Mesendoderm (in vitro differentiated cells): ENCODE results near the gene HOXB7.

Experiments used
- DNase-seq: peaks from one replicate; pipeline ENCODE4 v3.0.0; 2013
- H2AK5ac ChIP-seq: 2 replicates; pipeline ENCODE4 v1.6.1; 2013; ENCODE audit warnings: low read length, inconsistent platforms
- H2BK120ac ChIP-seq: 2 replicates; pipeline ENCODE4 v1.6.1; 2013; ENCODE audit warnings: low read depth, mild to moderate bottlenecking, low read length, moderate library complexity, mixed read lengths
- H2BK15ac ChIP-seq: replicated peaks from 2 replicates; pipeline ENCODE4 v1.6.1; 2013; ENCODE audit warnings: low read depth, mild to moderate bottlenecking, moderate library complexity
- H2BK5ac ChIP-seq: 2 replicates; pipeline ENCODE4 v1.6.1; 2013; ENCODE audit warnings: low read length, inconsistent platforms
- H3K18ac ChIP-seq: 2 replicates; pipeline ENCODE4 v1.6.1; 2013; ENCODE audit warnings: mild to moderate bottlenecking, low read length, mixed read lengths
- H3K23ac ChIP-seq: one replicate; pipeline ENCODE4 v1.6.1; 2013; ENCODE audit warnings: low read length
- H3K27ac ChIP-seq: 2 replicates; pipeline ENCODE4 v1.5.1; 2013; ENCODE audit warnings: low read depth, mild to moderate bottlenecking, inconsistent platforms, low read length, moderate library complexity
- H3K27me3 ChIP-seq: 2 replicates; pipeline ENCODE4 v1.6.1; 2013; ENCODE audit warnings: low read length, control low read depth, mild to moderate bottlenecking, inconsistent platforms; ENCODE audit not compliant: insufficient read depth, poor library complexity
- H3K36me3 ChIP-seq: 2 replicates; pipeline ENCODE4 v1.6.1; 2013; ENCODE audit warnings: low read length, inconsistent platforms; ENCODE audit not compliant: control insufficient read depth, insufficient read depth
- H3K4ac ChIP-seq: one replicate; pipeline ENCODE4 v1.6.1; 2013; ENCODE audit warnings: low read depth, mild to moderate bottlenecking, low read length, moderate library complexity
- H3K4me1 ChIP-seq: 2 replicates; pipeline ENCODE4 v1.6.1; 2013; ENCODE audit warnings: low read depth, low read length, inconsistent platforms; ENCODE audit not compliant: control insufficient read depth
- H3K4me2 ChIP-seq: 2 replicates; pipeline ENCODE4 v1.6.1; 2013; ENCODE audit warnings: low read length
- H3K4me3 ChIP-seq: 2 replicates; pipeline ENCODE4 v1.5.1; 2013; ENCODE audit warnings: mild to moderate bottlenecking, low read length
- H3K56ac ChIP-seq: one replicate; pipeline ENCODE4 v1.6.1; 2013; ENCODE audit warnings: low read length
- H3K79me1 ChIP-seq: 2 replicates; pipeline ENCODE4 v1.6.1; 2013; ENCODE audit warnings: low read length, inconsistent platforms
- H3K79me2 ChIP-seq: 2 replicates; pipeline ENCODE4 v1.6.1; 2013; ENCODE audit warnings: mild to moderate bottlenecking, low read length; ENCODE audit not compliant: control insufficient read depth, insufficient read depth
- H3K9ac ChIP-seq: 2 replicates; pipeline ENCODE4 v1.6.1; 2013; ENCODE audit warnings: low read length, inconsistent platforms
- H4K5ac ChIP-seq: one replicate; pipeline ENCODE4 v1.6.1; 2013; ENCODE audit warnings: low read length
- H4K8ac ChIP-seq: one replicate; pipeline ENCODE4 v1.6.1; 2013; ENCODE audit warnings: low read depth, mild to moderate bottlenecking, control low read depth, low read length, moderate library complexity
- WGBS: extraction: QIAGEN DNeasy Blood & Tissue Kit; methylation state at CpG from one replicate; pipeline ENCODE4 v1.1.7; 2013; ENCODE audit warnings: low lambda C conversion rate, missing lambda C conversion rate; ENCODE audit not compliant: insufficient coverage; ENCODE audit errors: extremely low coverage; 5-methylcytosine and 5-hydroxymethylcytosine counted together

Gene HOXB7

DNA sequence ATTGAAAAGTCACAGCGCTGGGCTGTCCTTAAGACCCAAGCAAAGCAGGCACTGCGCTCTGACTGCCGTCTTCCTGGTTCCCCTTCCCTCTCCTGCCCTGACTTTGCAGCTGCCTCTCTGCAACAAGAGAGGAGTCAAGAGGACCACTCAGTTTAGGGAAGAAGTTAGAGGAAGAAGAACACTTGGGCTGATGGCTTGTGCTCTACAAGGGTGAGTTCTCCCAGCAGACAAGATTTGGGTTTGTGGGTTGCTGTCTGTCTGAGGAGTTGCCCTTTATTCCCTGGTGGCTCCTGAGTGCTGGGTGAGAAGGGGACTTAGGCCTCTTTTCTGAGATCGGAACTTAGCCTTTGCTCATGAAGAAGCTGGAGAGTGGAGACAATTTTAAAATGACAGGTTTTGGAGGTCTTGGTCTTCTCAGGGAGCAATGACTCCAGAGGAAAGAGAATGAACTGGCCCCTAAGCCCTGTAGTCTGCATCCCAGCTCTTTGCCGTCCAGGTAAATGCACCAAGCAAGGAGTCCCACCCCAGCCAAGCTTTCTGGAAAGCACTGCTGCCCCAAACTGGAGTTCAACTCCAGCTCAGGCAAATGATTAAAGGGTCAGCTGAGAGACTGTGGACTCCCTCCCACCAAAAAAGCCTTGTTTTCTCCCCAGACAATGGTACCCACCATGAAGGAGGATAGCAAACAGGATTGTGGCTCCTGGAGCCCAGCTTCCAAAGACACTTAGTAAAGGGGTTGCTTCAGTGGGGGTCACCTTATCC is 18.0 kb upstream of the HOXB7 start:
- H3K23ac ChIP-seq: no peak overlapping the region
- H2AK5ac ChIP-seq: no peak overlapping the region
- H2BK5ac ChIP-seq: no peak overlapping the region
- H2BK120ac ChIP-seq: no peak overlapping the region
- H3K27ac ChIP-seq: no peak overlapping the region
- peaks cover 82% of the 10 kb centered on the region for H3K27me3 ChIP-seq
- H3K4me2 ChIP-seq: no peak overlapping the region
- no peak overlapping the region for H2BK15ac ChIP-seq
- H3K4me1 ChIP-seq: no peaks in the 10 kb centered on the region
- H3K18ac ChIP-seq: no peak overlapping the region
- no peaks in the 10 kb centered on the region for H3K36me3 ChIP-seq
- H3K4ac ChIP-seq: no peak overlapping the region
- no peaks in the 10 kb centered on the region for H3K79me1 ChIP-seq
- no peaks in the 10 kb centered on the region for H3K79me2 ChIP-seq
- no peak overlapping the region for H3K9ac ChIP-seq
- no peak overlapping the region for H4K8ac ChIP-seq
- H3K56ac ChIP-seq: no peak overlapping the region
- WGBS: no CpG with 5 or more reads among the region's 5 CpGs
- no peak overlapping the region for H4K5ac ChIP-seq
- DNase-seq: peak; percentile 1
- no peak overlapping the region for H3K4me3 ChIP-seq

DNA sequence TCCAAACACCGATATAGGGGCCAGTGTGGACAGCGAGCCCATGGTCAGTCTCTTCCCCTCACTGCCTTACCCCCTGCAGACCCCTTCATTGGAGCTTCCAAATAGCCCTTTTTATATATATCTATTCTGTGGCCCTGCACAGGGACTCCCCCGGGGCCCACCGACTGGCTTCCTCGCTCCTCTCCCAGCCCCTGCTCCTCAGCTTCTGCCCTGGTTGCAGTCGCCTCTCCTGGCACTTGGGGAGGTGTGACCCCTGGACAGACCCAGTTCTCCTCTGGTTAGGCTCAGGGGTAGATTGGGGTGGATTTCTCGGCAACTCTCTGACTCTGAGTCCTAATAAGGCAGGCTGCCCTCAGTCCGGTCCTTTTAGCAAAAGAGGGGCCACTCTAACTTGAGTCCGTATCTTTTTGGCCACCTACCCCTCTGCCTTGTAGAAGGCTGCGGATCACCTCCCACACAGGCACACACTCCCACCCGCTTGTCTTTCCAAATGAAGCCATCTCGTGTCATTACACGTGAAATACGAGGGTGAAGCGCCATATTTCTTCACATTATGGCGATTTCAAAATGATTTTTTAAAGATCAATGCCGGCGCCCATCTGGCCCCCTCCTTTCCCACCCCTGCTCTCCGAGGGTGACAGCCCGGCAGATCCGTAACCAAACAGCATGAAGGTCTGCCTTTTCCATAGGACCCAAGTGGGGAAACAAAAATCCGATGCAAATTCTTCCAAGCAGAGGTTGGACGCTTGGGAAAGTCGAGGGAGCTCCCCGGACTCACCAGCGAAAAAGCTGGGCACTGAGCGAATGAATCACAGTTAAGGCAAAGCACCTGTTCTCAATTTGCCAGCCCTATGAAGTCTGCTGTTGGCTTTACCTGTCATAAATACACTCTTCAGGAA is 17.1 kb upstream of the HOXB7 start:
- no CpG with 5 or more reads among the region's 27 CpGs for WGBS

DNA sequence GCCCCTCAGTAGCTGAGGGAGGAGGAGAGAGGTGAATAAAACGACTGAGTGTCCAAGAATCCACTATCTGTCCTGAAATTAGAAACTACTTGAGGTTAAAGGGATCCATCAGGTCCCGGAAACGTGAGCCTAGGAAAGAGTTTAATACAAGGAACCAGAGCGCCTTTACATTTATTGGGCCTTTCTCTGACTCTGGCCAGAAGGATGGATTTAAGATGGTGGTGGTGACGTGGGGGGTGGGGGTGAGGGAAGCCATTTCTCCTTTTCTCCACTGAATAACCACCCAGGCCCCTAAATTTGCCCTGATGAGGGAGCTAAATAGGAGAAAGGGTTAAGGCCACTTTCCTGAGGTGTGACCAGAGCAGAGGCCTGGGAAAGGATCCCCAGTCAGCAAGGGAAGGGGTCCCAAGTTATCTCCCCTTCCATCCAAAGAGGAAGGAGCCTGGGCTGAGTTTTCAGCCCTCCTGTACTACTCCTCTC is 16.3 kb upstream of the HOXB7 start:
- Histone ChIP-seq H3K79me1 (no peaks in the 10 kb centered on the region), H3K4me2 (no peak overlapping the region), H3K9ac (no peak overlapping the region), H3K27ac (no peak overlapping the region), H3K4me3 (no peak overlapping the region), H2BK15ac (no peak overlapping the region), H3K79me2 (no peaks in the 10 kb centered on the region), H2AK5ac (no peak overlapping the region), H3K27me3 (peaks cover 82% of the 10 kb centered on the region), H2BK120ac (no peak overlapping the region), H3K56ac (no peak overlapping the region), H3K4me1 (no peaks in the 10 kb centered on the region), H2BK5ac (no peak overlapping the region), H3K23ac (no peak overlapping the region), H4K5ac (no peak overlapping the region), H3K36me3 (no peaks in the 10 kb centered on the region), H3K18ac (no peak overlapping the region), H3K4ac (no peak overlapping the region), H4K8ac (no peak overlapping the region)
- no peak for DNase-seq
- WGBS: no CpG with 5 or more reads among the region's 5 CpGs

More for the DNA sequence above, 17.1 kb upstream of the HOXB7 start:
- no peak overlapping the region for H3K4me3 ChIP-seq
- DNase-seq: no peak
- peaks cover 82% of the 10 kb centered on the region for H3K27me3 ChIP-seq
- H3K56ac ChIP-seq: peak overlapping the region; percentile 43
- no peak overlapping the region for H4K5ac ChIP-seq
- H4K8ac ChIP-seq: no peak overlapping the region
- no peak overlapping the region for H2BK120ac ChIP-seq
- H3K36me3 ChIP-seq: no peaks in the 10 kb centered on the region
- H3K23ac ChIP-seq: no peak overlapping the region
- no peaks in the 10 kb centered on the region for H3K4me1 ChIP-seq
- H3K4ac ChIP-seq: no peak overlapping the region
- H2BK15ac ChIP-seq: no peak overlapping the region
- no peaks in the 10 kb centered on the region for H3K79me2 ChIP-seq
- H3K27ac ChIP-seq: no peak overlapping the region
- no peak overlapping the region for H2AK5ac ChIP-seq
- no peak overlapping the region for H3K9ac ChIP-seq
- H3K79me1 ChIP-seq: no peaks in the 10 kb centered on the region
- no peak overlapping the region for H3K18ac ChIP-seq
- H2BK5ac ChIP-seq: no peak overlapping the region
- H3K4me2 ChIP-seq: no peak overlapping the region

DNA sequence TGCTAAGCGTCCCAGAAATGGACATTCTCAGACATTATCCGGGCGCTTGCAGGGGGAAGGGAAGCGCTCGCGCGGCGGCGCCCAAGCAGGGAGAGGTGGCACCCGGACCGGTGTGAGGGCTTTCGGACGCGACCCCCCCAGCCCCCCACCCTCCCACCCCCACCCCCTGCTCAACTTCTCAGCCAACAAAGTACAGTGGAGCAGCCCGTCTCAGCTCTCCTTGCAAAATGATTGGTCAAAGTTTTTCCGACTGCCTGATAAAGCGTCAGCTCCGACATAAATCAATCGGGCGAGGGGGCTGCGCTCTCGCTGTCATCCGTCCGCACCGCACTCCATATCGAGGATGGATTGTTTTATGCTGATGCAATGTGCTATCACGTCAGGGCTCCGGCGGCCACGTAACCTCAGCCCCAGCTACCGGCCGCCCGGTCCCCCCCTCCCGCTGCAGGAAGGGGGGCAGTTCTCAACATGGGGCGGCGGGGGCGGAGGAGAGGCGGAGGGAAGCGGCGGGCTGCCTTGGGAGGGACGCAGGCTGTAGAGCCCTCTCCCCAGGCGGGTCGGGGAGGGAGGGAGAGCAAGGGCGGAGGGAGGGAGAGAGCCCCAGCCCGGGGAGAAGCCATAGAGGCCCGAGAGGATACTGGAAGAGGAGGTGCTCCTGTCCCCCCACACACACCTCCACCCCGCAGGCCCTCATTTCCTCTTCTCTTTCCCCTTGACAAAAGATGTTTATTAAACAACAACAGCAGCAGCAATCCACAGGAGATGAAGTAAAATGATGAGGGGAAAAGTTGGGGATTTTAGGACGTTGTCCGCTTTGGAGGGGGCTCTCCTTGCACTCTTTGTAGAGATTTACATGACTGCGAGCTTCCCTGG is 15.7 kb upstream of the HOXB7 start, which contains the start of gene HOXB9:
TSS of gene HOXB9 (minus strand) at position 114 of the 873 bp plus-strand sequence. CDS start at position 25, 89 bp downstream.
- peak within 1 kb of the TSS; percentile 49 for H3K23ac ChIP-seq
- H3K79me1 ChIP-seq: no peaks in the 10 kb centered on the region
- peaks cover 82% of the 10 kb centered on the region for H3K27me3 ChIP-seq
- H3K4me1 ChIP-seq: no peaks in the 10 kb centered on the region
- no peak within 1 kb of the TSS for H3K4ac ChIP-seq
- peak within 1 kb of the TSS; percentile 83 for H3K4me2 ChIP-seq
- H2BK5ac ChIP-seq: no peak within 1 kb of the TSS
- peak within 1 kb of the TSS; percentile 10 for H3K4me3 ChIP-seq
- H4K8ac ChIP-seq: no peak within 1 kb of the TSS
- no peak for DNase-seq
- no peak within 1 kb of the TSS for H4K5ac ChIP-seq
- H3K56ac ChIP-seq: peak within 1 kb of the TSS; percentile 74
- H3K18ac ChIP-seq: peak within 1 kb of the TSS; percentile 81
- no peak within 1 kb of the TSS for H2AK5ac ChIP-seq
- peak within 1 kb of the TSS; percentile 31 for H2BK120ac ChIP-seq
- H2BK15ac ChIP-seq: peak within 1 kb of the TSS; percentile 39
- H3K27ac ChIP-seq: no peak within 1 kb of the TSS
- H3K9ac ChIP-seq: peak within 1 kb of the TSS; percentile 51
- no peaks in the 10 kb centered on the region for H3K79me2 ChIP-seq
- no CpG with 5 or more reads among the region's 50 CpGs for WGBS
- no peaks in the 10 kb centered on the region for H3K36me3 ChIP-seq

DNA sequence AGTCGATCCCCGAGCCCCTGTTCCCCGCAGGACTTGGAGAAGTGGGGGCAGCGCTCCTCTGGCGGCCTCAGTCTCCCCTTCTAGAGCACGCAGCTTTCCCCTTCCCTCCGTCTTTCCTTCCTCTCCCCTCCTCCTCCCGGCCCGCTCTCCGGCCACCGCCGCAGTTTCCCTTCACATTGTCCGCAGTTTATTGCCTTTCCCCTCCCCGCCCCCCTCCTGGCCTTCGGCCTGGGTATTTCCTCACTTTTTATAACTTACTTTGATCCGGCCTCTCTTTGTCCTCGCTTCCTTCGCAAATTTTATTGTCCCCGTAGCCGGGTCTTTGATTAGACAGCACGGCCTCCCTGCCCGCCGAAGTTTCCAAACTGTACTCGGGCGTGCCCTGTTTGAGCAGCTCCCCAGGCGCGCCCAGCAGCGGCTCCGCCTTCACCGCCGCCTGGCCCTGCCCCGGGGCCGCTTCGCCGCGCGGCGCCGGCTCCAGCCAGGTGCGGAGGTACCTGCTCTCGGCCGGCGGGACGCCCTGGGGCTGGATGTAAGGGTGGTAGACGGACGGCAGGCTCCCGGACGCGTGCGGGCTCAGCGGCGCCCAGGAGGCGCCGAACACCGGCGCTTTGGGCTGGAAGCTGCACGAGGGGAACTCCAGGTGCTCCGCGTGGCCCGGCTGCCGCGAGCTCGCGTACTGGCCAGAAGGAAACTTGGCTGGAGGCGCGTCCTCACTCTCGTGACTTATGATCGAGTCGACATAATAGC is 14.9 kb upstream of the HOXB7 start:
- DNase-seq: peak; percentile 76
- no peak overlapping the region for H4K5ac ChIP-seq
- no peak overlapping the region for H4K8ac ChIP-seq
- H3K23ac ChIP-seq: peak overlapping the region; percentile 49
- H3K36me3 ChIP-seq: no peaks in the 10 kb centered on the region
- H3K4me1 ChIP-seq: no peaks in the 10 kb centered on the region
- peaks cover 82% of the 10 kb centered on the region for H3K27me3 ChIP-seq
- H3K79me2 ChIP-seq: no peaks in the 10 kb centered on the region
- WGBS: no CpG with 5 or more reads among the region's 69 CpGs
- H2AK5ac ChIP-seq: no peak overlapping the region
- H3K4ac ChIP-seq: no peak overlapping the region
- no peaks in the 10 kb centered on the region for H3K79me1 ChIP-seq
- H2BK5ac ChIP-seq: no peak overlapping the region
- no peak overlapping the region for H3K27ac ChIP-seq
- H3K56ac ChIP-seq: peak overlapping the region; percentile 74
- peak overlapping the region; percentile 51 for H3K9ac ChIP-seq
- H3K4me3 ChIP-seq: peak overlapping the region; percentile 10
- H2BK120ac ChIP-seq: peak overlapping the region; percentile 31
- H3K4me2 ChIP-seq: peak overlapping the region; percentile 83
- H3K18ac ChIP-seq: peak overlapping the region; percentile 81
- H2BK15ac ChIP-seq: no peak overlapping the region
